T-cell (primary cell): ENCODE data around the gene TMC2. TPM values are rescaled to one million over a fixed set of nuclear protein-coding genes. Genes with fewer than 3 reads are reported as not detected.
"Not testable (repeated sequence)": the region's sequence is repeated elsewhere in the genome, so short reads cannot be mapped to it uniquely, and the experiment has no call there.

Source experiments
- ATAC-seq, 4 experiments: fragments of 200-7000 bp in 3 of 4; fragments of 150-1000 bp in 1 of 4; cut with Tn5 transposase; replicated peaks in 1 of 4; 1 replicate in 3 of 4; 2 replicates in 1 of 4; pipeline ENCODE4 v1.10.0; 2021; ENCODE audit warnings: moderate library complexity in 3 of 4, mild to moderate bottlenecking in 2 of 4, moderate number of reproducible peaks in 1 of 4
- CTCF ChIA-PET, 2 donors: fragments of 300-600 bp; sonication (Branson Sonifier 250); formaldehyde crosslinking; loops; one replicate each; lab custom pipeline; 2022; ENCODE audit warnings: antibody characterized with exemption in 2 of 2; lab: Charles Lee
- POLR2A ChIA-PET, 2 donors: fragments of 300-600 bp; sonication (Branson Sonifier 250); formaldehyde crosslinking; loops; one replicate each; lab custom pipeline; 2022; ENCODE audit warnings: antibody characterized with exemption in 2 of 2; lab: Charles Lee
- DNase-seq, 35 experiments: peaks; one replicate each; pipeline versions ENCODE4 v3.0.0 to v3.0.0-alpha.2; 2013 to 2023
- H3K27ac ChIP-seq: one replicate; pipeline ENCODE4 v1.5.1; 2013; ENCODE audit warnings: low read length
- H3K27me3 ChIP-seq, 2 experiments: replicated peaks in 1 of 2; 1 replicate in 1 of 2; 2 replicates in 1 of 2; pipeline versions ENCODE4 v1.6.1 to v1.7.0; 2013; ENCODE audit warnings: low read length in 1 of 2, mixed read lengths in 1 of 2; ENCODE audit not compliant: control insufficient read depth in 2 of 2, insufficient read depth in 2 of 2; ENCODE audit errors: extremely low read depth in 1 of 2
- H3K36me3 ChIP-seq, 2 donors: 1 replicate in 1 of 2; 2 replicates in 1 of 2; pipeline versions ENCODE4 v1.6.1 to v1.7.0; 2013; ENCODE audit warnings: low read length in 1 of 2; ENCODE audit not compliant: control insufficient read depth in 2 of 2, insufficient read depth in 1 of 2; ENCODE audit errors: extremely low read depth in 1 of 2
- H3K4me1 ChIP-seq, 2 experiments: 1 replicate in 1 of 2; 2 replicates in 1 of 2; pipeline versions ENCODE4 v1.6.1 to v1.7.0; 2013; ENCODE audit warnings: low read length in 2 of 2, mixed read lengths in 1 of 2; ENCODE audit not compliant: insufficient read depth in 2 of 2, control insufficient read depth in 1 of 2; ENCODE audit errors: extremely low read depth in 1 of 2
- H3K4me3 ChIP-seq, 2 donors: 1 replicate in 1 of 2; 2 replicates in 1 of 2; pipeline versions ENCODE4 v1.5.1 to v1.7.0; 2013; ENCODE audit warnings: mild to moderate bottlenecking in 2 of 2, low read length in 1 of 2, moderate library complexity in 1 of 2; ENCODE audit not compliant: control insufficient read depth in 1 of 2; ENCODE audit errors: extremely low read depth in 1 of 2
- H3K9me3 ChIP-seq: 2 replicates; pipeline ENCODE4 v1.7.0; 2013
- H3K27ac Mint-ChIP-seq, 2 donors: one replicate each; pipeline ENCODE4 v1.8.0; 2020 to 2021; ENCODE audit warnings: mild to moderate bottlenecking in 2 of 2, mixed read lengths in 2 of 2
- H3K27me3 Mint-ChIP-seq, 2 donors: one replicate each; pipeline ENCODE4 v1.8.0; 2021 to 2022; ENCODE audit warnings: mixed read lengths in 2 of 2
- H3K36me3 Mint-ChIP-seq: one replicate; pipeline ENCODE4 v1.8.0; 2021; ENCODE audit warnings: mixed read lengths
- H3K4me1 Mint-ChIP-seq, 3 donors: one replicate each; pipeline ENCODE4 v1.8.0; 2020 to 2022; ENCODE audit warnings: mixed read lengths in 3 of 3, mild to moderate bottlenecking in 1 of 3
- H3K4me3 Mint-ChIP-seq, 3 donors: one replicate each; pipeline ENCODE4 v1.8.0; 2020 to 2022; ENCODE audit warnings: mild to moderate bottlenecking in 3 of 3, mixed read lengths in 3 of 3, moderate library complexity in 3 of 3
- H3K9me3 Mint-ChIP-seq, 3 donors: one replicate each; pipeline ENCODE4 v1.8.0; 2020 to 2022; ENCODE audit warnings: mixed read lengths in 3 of 3
- WGBS: methylation state at CpG from one replicate; pipeline ENCODE4 v1.1.5; 2013; ENCODE audit warnings: missing lambda C conversion rate; ENCODE audit not compliant: insufficient coverage; 5-methylcytosine and 5-hydroxymethylcytosine counted together
- total RNA-seq, 35 experiments: library from RNA in 6 of 35; stranded (reverse) in 6 of 35; fragments of 120-200 nt in 1 of 35; gene quantifications; one replicate each; pipeline versions ENCODE4 v1.2.1 to v1.2.4 and lab custom pipeline; 2013 to 2026

TMC2 gene
- total RNA-seq (not detected), total RNA-seq (lab: John Stamatoyannopoulos, UW) (0 to 0.14 (median 0) reads per million in 29 experiments)
- 0.04 TPM for total RNA-seq (2013)

GRCh38 chr20:2536560-2536986 is at the start of gene TMC2:
Gene TMC2 (plus strand): TSS chr20:2536573. CDS start chr20:2536622, 49 bp downstream.
- Histone ChIP-seq H3K4me3 (no peak within 1 kb of the TSS), H3K27ac (no peak within 1 kb of the TSS), H3K27me3 (peaks cover 13 to 52% of the 10 kb centered on the region in 2 experiments), H3K4me1 (no peaks in the 10 kb centered on the region), H3K36me3 (no peaks in the 10 kb centered on the region), H3K9me3 (no peaks in the 10 kb centered on the region)
- DNase-seq (no peak), ATAC-seq (no peak)
- Mint-ChIP-seq H3K36me3 (no peaks in the 10 kb centered on the region), H3K4me1 (no peaks in the 10 kb centered on the region), H3K27me3 (peaks cover 33 to 39% of the 10 kb centered on the region in 2 donors), H3K9me3 (no peaks in the 10 kb centered on the region), H3K4me3 (no peak within 1 kb of the TSS), H3K27ac (no peak within 1 kb of the TSS)
- ChIA-PET POLR2A (no interaction called here), CTCF (no interaction called here)
- 73% methylated on average over 13 of the region's 13 CpGs for WGBS

GRCh38 chr20:2502808-2503384 is 33.5 kb upstream of the TMC2 start:
- Mint-ChIP-seq H3K4me1 (peaks cover 14% of the 10 kb centered on the region in 3 donors), H3K36me3 (peaks cover 24% of the 10 kb centered on the region)
- no CpG with 5 or more reads among the region's 2 CpGs for WGBS
- H3K9me3 Mint-ChIP-seq, DNase-seq, H3K27ac Mint-ChIP-seq, H3K9me3 ChIP-seq, CTCF ChIA-PET, H3K4me3 ChIP-seq, H3K4me1 ChIP-seq, POLR2A ChIA-PET, H3K27me3 ChIP-seq, H3K27ac ChIP-seq, H3K4me3 Mint-ChIP-seq, ATAC-seq, H3K27me3 Mint-ChIP-seq: not testable (repeated sequence)
- peaks cover 0 to 17% of the 10 kb centered on the region in 2 donors for H3K36me3 ChIP-seq

GRCh38 chr20:2504803-2505202 is 31.6 kb upstream of the TMC2 start:
- Mint-ChIP-seq H3K36me3 (peaks cover 11% of the 10 kb centered on the region), H3K4me1 (peaks cover 24 to 27% (median 25%) of the 10 kb centered on the region in 3 donors)
- H3K4me1 ChIP-seq, result peaks cover 0 to 18% of the 10 kb centered on the region in 2 experiments
- H3K36me3 ChIP-seq, H3K4me3 Mint-ChIP-seq, H3K27ac Mint-ChIP-seq, DNase-seq, H3K27me3 ChIP-seq, H3K4me3 ChIP-seq, ATAC-seq, POLR2A ChIA-PET, H3K9me3 ChIP-seq, H3K27me3 Mint-ChIP-seq, H3K9me3 Mint-ChIP-seq, H3K27ac ChIP-seq: not testable (repeated sequence)
- CTCF ChIA-PET, result interaction anchor here in 1 of 2 donors (1.3 kb wide), 1 partner anchor 17 kb away, joined by 3 read pairs; no protein-coding TSS in a partner anchor
- no CpG with 5 or more reads among the region's 2 CpGs for WGBS

GRCh38 chr20:2506426-2506825 is 29.9 kb upstream of the TMC2 start:
- ATAC-seq, H3K4me3 Mint-ChIP-seq, H3K36me3 Mint-ChIP-seq, H3K9me3 Mint-ChIP-seq, H3K36me3 ChIP-seq, CTCF ChIA-PET, H3K27ac ChIP-seq, H3K27me3 Mint-ChIP-seq, H3K4me3 ChIP-seq, H3K27ac Mint-ChIP-seq, H3K9me3 ChIP-seq, DNase-seq, POLR2A ChIA-PET, H3K27me3 ChIP-seq: not testable (repeated sequence)
- peaks cover 0 to 18% of the 10 kb centered on the region in 2 experiments for H3K4me1 ChIP-seq
- no CpG with 5 or more reads among the region's 5 CpGs for whole genome bisulfite sequencing
- peaks cover 24 to 27% (median 25%) of the 10 kb centered on the region in 3 donors for H3K4me1 Mint-ChIP-seq

- Histone ChIP-seq H3K4me3 (peak overlapping the region in 1 of 2 donors; percentile 79), H3K27me3 (peaks cover 0 to 6% of the 10 kb centered on the region in 2 experiments), H3K36me3 (no peaks in the 10 kb centered on the region), H3K4me1 (peaks cover 0 to 18% of the 10 kb centered on the region in 2 experiments), H3K27ac (no peak overlapping the region), H3K9me3 (no peaks in the 10 kb centered on the region)
- no peak for ATAC-seq
- H3K9me3 Mint-ChIP-seq, result no peaks in the 10 kb centered on the region
- H3K4me1 Mint-ChIP-seq, result peaks cover 21 to 25% (median 24%) of the 10 kb centered on the region in 3 donors
- H3K36me3 Mint-ChIP-seq, result no peaks in the 10 kb centered on the region
- CTCF ChIA-PET, result interaction anchor here in 1 of 2 donors (0.8 to 1.3 kb wide), 2 partner anchors 14 to 17 kb away, joined by 3 to 4 read pairs; no protein-coding TSS in a partner anchor
- POLR2A ChIA-PET, result interaction anchor here in 1 of 2 donors (0.7 kb wide), 1 partner anchor 37 kb away, joined by 3 read pairs; the partner anchor contains the start of gene SNRPB
- peak overlapping the region; percentile 98 to 100 (median 100) for H3K4me3 Mint-ChIP-seq
- WGBS, result 100% methylated on average over 2 of the region's 5 CpGs
- no peak overlapping the region for H3K27ac Mint-ChIP-seq
- no peak for DNase-seq
- H3K27me3 Mint-ChIP-seq, result peaks cover 8 to 17% of the 10 kb centered on the region in 2 donors
Observed at GRCh38 chr20:2507464-2507863, 28.9 kb upstream of the TMC2 start.

GRCh38 chr20:2507875-2508630 is 28.3 kb upstream of the TMC2 start:
- POLR2A ChIA-PET, result interaction anchor here in 1 of 2 donors (0.7 kb wide), 1 partner anchor 37 kb away, joined by 3 read pairs; the partner anchor contains the start of gene SNRPB
- H3K4me1 Mint-ChIP-seq, result peaks cover 21 to 24% (median 23%) of the 10 kb centered on the region in 3 donors
- H3K4me3 Mint-ChIP-seq, result peak overlapping the region; percentile 98 to 100 (median 100)
- CTCF ChIA-PET, result interaction anchor here in 1 of 2 donors (0.8 to 2.3 kb wide), 3 partner anchors 12 to 16 kb away, joined by 3 to 6 read pairs (median 4); no protein-coding TSS in a partner anchor
- Histone ChIP-seq H3K4me1 (peaks cover 0 to 18% of the 10 kb centered on the region in 2 experiments), H3K27ac (peak overlapping the region; percentile 80), H3K4me3 (peak overlapping the region; percentile 79 to 81), H3K27me3 (peaks cover 0 to 6% of the 10 kb centered on the region in 2 experiments), H3K9me3 (no peaks in the 10 kb centered on the region), H3K36me3 (no peaks in the 10 kb centered on the region)
- H3K27ac Mint-ChIP-seq, result peak overlapping the region; percentile 56 to 100
- H3K27me3 Mint-ChIP-seq, result peaks cover 8 to 19% of the 10 kb centered on the region in 2 donors
- ATAC-seq (peak in 2 of 4 experiments; percentile 3 to 24), DNase-seq (no peak)
- H3K36me3 Mint-ChIP-seq, result no peaks in the 10 kb centered on the region
- H3K9me3 Mint-ChIP-seq, result no peaks in the 10 kb centered on the region
- WGBS, result 28% methylated on average over 14 of the region's 22 CpGs
